ENCODE data around the gene PRKN. TPM values are rescaled to one million over a fixed set of nuclear protein-coding genes. Genes with fewer than 3 reads are reported as not detected.
"Not testable (repeated sequence)": the region's sequence is repeated elsewhere in the genome, so short reads cannot be mapped to it uniquely, and the experiment has no call there.

PRKN gene
- total RNA-seq, 1 donor from 2014 or later = not detected

- Mint-ChIP-seq H3K36me3 (ENCODE audit: low read depth) (no peaks in the 10 kb centered on the region), H3K27me3 (ENCODE audit: low read depth) (no peaks in the 10 kb centered on the region), H3K27ac (no peak overlapping the region), H3K4me1 (ENCODE audit: low read depth) (no peaks in the 10 kb centered on the region), H3K4me3 (ENCODE audit: low read depth) (no peak overlapping the region), H3K9me3 (no peaks in the 10 kb centered on the region)
- intact Hi-C loops (cut with micrococcal nuclease) = no loop called here
- no peak for DNase-seq (ENCODE audit: low spot score)
Observed at GRCh38 chr6:161498881-161499280, 1228.7 kb downstream of the PRKN start.

GRCh38 chr6:161498359-161498758 is 1229.2 kb downstream of the PRKN start:
- Mint-ChIP-seq H3K27me3 (ENCODE audit: low read depth) (no peaks in the 10 kb centered on the region), H3K4me3 (ENCODE audit: low read depth) (no peak overlapping the region), H3K27ac (no peak overlapping the region), H3K9me3 (no peaks in the 10 kb centered on the region), H3K36me3 (ENCODE audit: low read depth) (no peaks in the 10 kb centered on the region), H3K4me1 (ENCODE audit: low read depth) (no peaks in the 10 kb centered on the region)
- DNase-seq (ENCODE audit: low spot score) = no peak
- intact Hi-C loops (cut with micrococcal nuclease) = no loop called here

DNA sequence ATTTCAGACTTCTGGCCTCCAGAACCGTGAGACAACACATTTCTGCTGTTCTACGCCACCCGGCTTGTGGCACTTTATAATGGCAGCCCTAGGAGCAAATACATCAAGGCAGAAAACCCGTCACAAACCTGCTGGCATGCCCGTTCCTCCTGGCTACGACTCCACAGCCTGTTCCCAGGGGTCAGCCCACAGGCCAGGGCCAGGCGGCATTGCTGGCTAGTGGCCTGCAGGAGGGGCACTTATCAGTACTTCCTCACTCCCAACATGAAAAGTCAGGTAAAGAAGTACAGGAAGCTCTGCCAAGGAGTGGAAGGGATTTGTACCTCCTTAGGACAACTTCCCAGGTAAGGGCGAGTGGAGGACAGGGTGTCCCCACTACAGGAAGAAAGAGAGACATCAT is 1230.6 kb downstream of the PRKN start:
- H3K36me3 Mint-ChIP-seq (ENCODE audit: low read depth) = no peaks in the 10 kb centered on the region
- no peaks in the 10 kb centered on the region for H3K4me1 Mint-ChIP-seq (ENCODE audit: low read depth)
- no peak overlapping the region for H3K4me3 Mint-ChIP-seq (ENCODE audit: low read depth)
- intact Hi-C loops (cut with micrococcal nuclease) = no loop called here
- no peaks in the 10 kb centered on the region for H3K27me3 Mint-ChIP-seq (ENCODE audit: low read depth)
- no peak for DNase-seq (ENCODE audit: low spot score)
- no peaks in the 10 kb centered on the region for H3K9me3 Mint-ChIP-seq
- H3K27ac Mint-ChIP-seq = no peak overlapping the region

GRCh38 chr6:161496271-161496670 is 1231.3 kb downstream of the PRKN start:
- intact Hi-C loops (cut with micrococcal nuclease); H3K4me3 Mint-ChIP-seq (ENCODE audit: low read depth); H3K9me3 Mint-ChIP-seq; H3K4me1 Mint-ChIP-seq (ENCODE audit: low read depth); DNase-seq (ENCODE audit: low spot score); H3K27me3 Mint-ChIP-seq (ENCODE audit: low read depth); H3K27ac Mint-ChIP-seq; H3K36me3 Mint-ChIP-seq (ENCODE audit: low read depth): not testable (repeated sequence)

GRCh38 chr6:161494566-161494965 is 1233.0 kb downstream of the PRKN start:
- intact Hi-C loops (cut with micrococcal nuclease) = no loop called here
- Mint-ChIP-seq H3K4me1 (ENCODE audit: low read depth) (no peaks in the 10 kb centered on the region), H3K36me3 (ENCODE audit: low read depth) (no peaks in the 10 kb centered on the region), H3K27me3 (ENCODE audit: low read depth) (no peaks in the 10 kb centered on the region), H3K27ac (no peak overlapping the region), H3K4me3 (ENCODE audit: low read depth) (no peak overlapping the region), H3K9me3 (no peaks in the 10 kb centered on the region)
- no peak for DNase-seq (ENCODE audit: low spot score)

GRCh38 chr6:161493576-161494118 is 1233.9 kb downstream of the PRKN start:
- intact Hi-C loops (cut with micrococcal nuclease) = no loop called here
- no peak overlapping the region for H3K4me3 Mint-ChIP-seq (ENCODE audit: low read depth)
- no peak overlapping the region for H3K27ac Mint-ChIP-seq
- DNase-seq (ENCODE audit: low spot score) = no peak
- no peaks in the 10 kb centered on the region for H3K4me1 Mint-ChIP-seq (ENCODE audit: low read depth)
- H3K9me3 Mint-ChIP-seq = no peaks in the 10 kb centered on the region
- H3K36me3 Mint-ChIP-seq (ENCODE audit: low read depth) = no peaks in the 10 kb centered on the region
- no peaks in the 10 kb centered on the region for H3K27me3 Mint-ChIP-seq (ENCODE audit: low read depth)

DNA sequence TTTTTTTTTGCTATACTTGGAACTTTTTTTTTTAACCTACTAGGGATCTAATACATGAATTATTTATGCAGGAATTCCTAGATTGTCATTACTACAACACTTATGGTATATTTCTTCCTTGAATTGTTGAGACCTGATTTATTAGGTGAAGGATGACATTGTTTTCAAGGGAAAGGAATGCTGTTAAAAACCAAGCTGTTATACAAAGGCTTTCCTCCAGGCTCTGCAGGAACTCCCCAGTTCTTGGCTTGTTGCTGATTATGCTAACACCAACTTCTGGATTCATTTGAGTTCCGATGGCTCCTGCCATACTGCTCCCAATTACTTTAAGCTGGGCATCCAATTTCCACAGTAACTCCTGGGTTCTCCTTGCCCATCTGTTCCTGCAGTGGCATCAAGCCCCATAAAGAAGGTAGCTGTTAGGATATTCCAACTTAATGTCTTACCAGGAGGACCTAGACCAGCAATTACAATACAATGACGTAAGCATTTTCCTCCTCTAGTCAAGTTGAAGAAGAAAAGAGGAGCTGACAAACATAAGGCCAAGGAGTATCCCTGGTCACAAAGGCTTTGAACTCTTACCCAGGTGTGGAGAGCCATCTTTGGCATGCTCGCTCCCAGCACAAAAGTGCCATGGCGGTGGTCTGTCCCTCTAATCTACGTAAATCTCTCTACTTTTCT is 1237.8 kb downstream of the PRKN start:
- DNase-seq (ENCODE audit: low spot score) = no peak
- Mint-ChIP-seq H3K9me3 (no peaks in the 10 kb centered on the region), H3K27ac (no peak overlapping the region), H3K4me1 (ENCODE audit: low read depth) (no peaks in the 10 kb centered on the region), H3K27me3 (ENCODE audit: low read depth) (no peaks in the 10 kb centered on the region), H3K4me3 (ENCODE audit: low read depth) (no peak overlapping the region), H3K36me3 (ENCODE audit: low read depth) (no peaks in the 10 kb centered on the region)
- intact Hi-C loops (cut with micrococcal nuclease) = no loop called here

GRCh38 chr6:161487694-161488093 is 1239.9 kb downstream of the PRKN start:
- Mint-ChIP-seq H3K4me3 (ENCODE audit: low read depth) (no peak overlapping the region), H3K27me3 (ENCODE audit: low read depth) (no peaks in the 10 kb centered on the region), H3K27ac (no peak overlapping the region), H3K9me3 (no peaks in the 10 kb centered on the region), H3K36me3 (ENCODE audit: low read depth) (no peaks in the 10 kb centered on the region), H3K4me1 (ENCODE audit: low read depth) (no peaks in the 10 kb centered on the region)
- no peak for DNase-seq (ENCODE audit: low spot score)
- intact Hi-C loops (cut with micrococcal nuclease) = no loop called here

- Mint-ChIP-seq H3K27ac (no peak overlapping the region), H3K4me1 (ENCODE audit: low read depth) (no peaks in the 10 kb centered on the region), H3K9me3 (no peaks in the 10 kb centered on the region), H3K4me3 (ENCODE audit: low read depth) (no peak overlapping the region), H3K27me3 (ENCODE audit: low read depth) (no peaks in the 10 kb centered on the region), H3K36me3 (ENCODE audit: low read depth) (no peaks in the 10 kb centered on the region)
- no peak for DNase-seq (ENCODE audit: low spot score)
- intact Hi-C loops (cut with micrococcal nuclease) = no loop called here
Observed at GRCh38 chr6:161487217-161487531, 1240.4 kb downstream of the PRKN start.

DNA sequence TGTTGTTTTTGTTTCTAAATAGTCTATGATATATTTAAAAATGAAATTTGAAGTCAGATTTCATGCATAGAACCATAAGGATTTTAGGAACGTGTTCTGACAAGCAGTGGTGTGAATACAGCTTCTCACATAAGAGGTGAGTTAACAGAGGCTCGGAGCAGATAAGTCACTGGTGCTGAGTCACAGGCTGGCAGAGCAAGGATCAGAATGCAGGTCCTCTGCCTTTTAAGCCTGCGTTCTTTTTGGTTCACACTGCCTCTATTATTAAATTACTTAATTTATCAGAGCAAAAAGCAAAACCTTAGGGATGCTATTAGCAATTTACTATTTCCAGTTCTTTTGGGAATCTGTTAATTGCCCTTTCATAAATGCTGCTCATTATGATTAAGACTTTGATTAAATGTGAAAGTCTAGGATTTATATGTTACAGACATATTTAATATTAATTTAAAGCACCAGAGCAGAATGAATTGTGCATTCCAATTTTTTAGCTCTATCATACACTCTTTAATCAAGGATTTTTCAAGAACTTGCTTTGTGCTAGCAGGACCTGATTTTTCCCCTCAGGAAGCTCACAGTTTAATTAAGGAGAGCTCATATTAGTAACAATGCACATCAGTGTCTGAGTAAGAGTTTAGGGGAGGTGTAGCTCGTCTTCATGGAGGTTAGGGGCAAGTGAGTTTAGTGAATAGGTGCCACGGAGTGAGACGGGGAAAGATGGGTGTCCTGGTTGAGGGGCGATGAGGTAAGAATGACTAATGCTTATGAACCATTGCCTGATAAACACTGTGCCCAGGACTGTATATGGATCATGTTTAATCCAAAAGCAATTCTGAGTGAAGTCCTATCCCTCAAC is 1241.0 kb downstream of the PRKN start:
- Mint-ChIP-seq H3K4me1 (ENCODE audit: low read depth) (no peaks in the 10 kb centered on the region), H3K36me3 (ENCODE audit: low read depth) (no peaks in the 10 kb centered on the region), H3K27me3 (ENCODE audit: low read depth) (no peaks in the 10 kb centered on the region), H3K9me3 (no peaks in the 10 kb centered on the region), H3K27ac (no peak overlapping the region), H3K4me3 (ENCODE audit: low read depth) (no peak overlapping the region)
- DNase-seq (ENCODE audit: low spot score) = no peak
- intact Hi-C loops (cut with micrococcal nuclease) = no loop called here

- no peak overlapping the region for H3K4me3 Mint-ChIP-seq (ENCODE audit: low read depth)
- H3K4me1 Mint-ChIP-seq (ENCODE audit: low read depth) = no peaks in the 10 kb centered on the region
- no peak overlapping the region for H3K27ac Mint-ChIP-seq
- DNase-seq (ENCODE audit: low spot score) = no peak
- no peaks in the 10 kb centered on the region for H3K27me3 Mint-ChIP-seq (ENCODE audit: low read depth)
- H3K9me3 Mint-ChIP-seq = no peaks in the 10 kb centered on the region
- H3K36me3 Mint-ChIP-seq (ENCODE audit: low read depth) = no peaks in the 10 kb centered on the region
- intact Hi-C loops (cut with micrococcal nuclease) = no loop called here
Observed at GRCh38 chr6:161482517-161482858, 1245.1 kb downstream of the PRKN start.

DNA sequence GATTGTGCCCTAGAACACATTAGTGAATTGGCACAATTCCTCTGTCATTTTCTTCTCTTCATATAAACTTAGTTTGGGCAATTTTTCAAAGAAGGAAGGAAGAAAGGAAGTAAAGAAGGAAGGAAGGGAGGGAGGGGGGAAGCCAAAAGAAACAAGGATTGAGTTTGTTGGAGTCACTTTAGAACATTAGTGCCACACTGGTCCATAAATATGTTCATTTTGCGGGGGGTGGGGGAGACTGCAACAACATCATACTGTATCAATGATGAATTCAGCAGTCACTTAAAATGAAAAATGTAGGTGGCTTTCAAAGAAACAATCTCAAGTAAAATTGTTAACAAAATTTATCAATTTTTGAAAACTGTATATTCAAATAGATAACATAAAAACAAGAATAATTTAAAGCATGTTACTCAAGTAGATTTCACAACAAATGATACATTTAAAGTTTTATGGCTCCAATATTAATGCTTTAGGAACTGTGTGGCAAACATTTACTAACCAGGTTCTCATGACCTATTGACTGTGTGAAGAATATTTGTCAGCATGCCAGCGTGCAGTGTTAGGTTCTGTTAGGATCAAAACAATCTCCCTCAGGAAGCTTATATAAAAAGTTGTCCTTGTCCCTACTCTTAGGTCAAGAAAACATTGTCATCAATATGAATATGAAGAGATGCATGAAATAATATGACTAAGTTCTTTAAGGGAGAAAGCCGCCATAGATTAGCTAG is 1245.6 kb downstream of the PRKN start:
- Mint-ChIP-seq H3K4me3 (ENCODE audit: low read depth) (no peak overlapping the region), H3K27me3 (ENCODE audit: low read depth) (no peaks in the 10 kb centered on the region), H3K36me3 (ENCODE audit: low read depth) (no peaks in the 10 kb centered on the region), H3K27ac (no peak overlapping the region), H3K4me1 (ENCODE audit: low read depth) (no peaks in the 10 kb centered on the region), H3K9me3 (no peaks in the 10 kb centered on the region)
- intact Hi-C loops (cut with micrococcal nuclease) = no loop called here
- DNase-seq (ENCODE audit: low spot score) = no peak
